Muscle of leg (tissue), 9 donors: ENCODE measurements around the gene GABRQ. TPM values are rescaled to one million over a fixed set of nuclear protein-coding genes. Genes with fewer than 3 reads are reported as not detected.

Source experiments
- polyA plus RNA-seq, 8 donors: library from polyadenylated mRNA; unstranded; fragments of 120-200 nt; gene quantifications; one replicate each; pipeline versions ENCODE4 v1.2.1 to v1.2.3, GENCODE V29; 2013; ENCODE audit warnings: inconsistent platforms in 1 of 8, low replicate concordance in 1 of 8; ENCODE audit not compliant: insufficient read length in 8 of 8, insufficient read depth in 1 of 8
- total RNA-seq: library from RNA; stranded (reverse); fragments of 120-200 nt; gene quantifications from one replicate; pipeline ENCODE4 v1.2.4, GENCODE V29; 2013

The GABRQ gene
- total and polyA plus RNA-seq, 9 donors = 1.1 to 2.5 (median 1.6) TPM

Other genes starting within 250 kb of the GABRQ start
- gene GABRA3, start 186.6 kb upstream of the GABRQ start, total RNA-seq = 0.80 TPM
- gene GABRA3, start 186.6 kb upstream of the GABRQ start, polyA plus RNA-seq = 1 to 10 TPM in 7 of 8 donors, under 1 TPM in 1; 0.84 to 3.8 (median 2.3) TPM
- not detected for gene MAGEA3, start 60.9 kb downstream of the GABRQ start, total RNA-seq
- gene MAGEA3, start 60.9 kb downstream of the GABRQ start, polyA plus RNA-seq = not detected
- gene CSAG2, start 71.4 kb downstream of the GABRQ start, total RNA-seq = not detected
- not detected for gene CSAG2, start 71.4 kb downstream of the GABRQ start, polyA plus RNA-seq
- not detected for gene MAGEA2B, start 76.7 kb downstream of the GABRQ start, total RNA-seq
- not detected for gene MAGEA2B, start 76.7 kb downstream of the GABRQ start, polyA plus RNA-seq
- not detected for gene CSAG1, start 95.8 kb downstream of the GABRQ start, total RNA-seq
- gene CSAG1, start 95.8 kb downstream of the GABRQ start, polyA plus RNA-seq = not detected
- not detected for gene MAGEA12, start 95.9 kb downstream of the GABRQ start, total RNA-seq
- gene MAGEA12, start 95.9 kb downstream of the GABRQ start, polyA plus RNA-seq = not detected
- gene MAGEA2, start 115.9 kb downstream of the GABRQ start, total RNA-seq = not detected
- not detected for gene MAGEA2, start 115.9 kb downstream of the GABRQ start, polyA plus RNA-seq
- gene CSAG3, start 121.3 kb downstream of the GABRQ start, total RNA-seq = not detected
- gene CSAG3, start 121.3 kb downstream of the GABRQ start, polyA plus RNA-seq = not detected
- not detected for gene MAGEA6, start 131.8 kb downstream of the GABRQ start, total RNA-seq
- gene MAGEA6, start 131.8 kb downstream of the GABRQ start, polyA plus RNA-seq = under 1 TPM in 2 of 8 donors, not detected in 6; 0.06 to 0.10 TPM
- 35.5 TPM for gene CETN2, start 192.9 kb downstream of the GABRQ start, total RNA-seq
- gene CETN2, start 192.9 kb downstream of the GABRQ start, polyA plus RNA-seq = 10 to 100 TPM; 31.3 to 40.2 (median 33.0) TPM
- gene NSDHL, start 193.2 kb downstream of the GABRQ start, total RNA-seq = 6.8 TPM
- 10 to 100 TPM; 11.7 to 18.1 (median 13.6) TPM for gene NSDHL, start 193.2 kb downstream of the GABRQ start, polyA plus RNA-seq